Stimulated activated memory B cell treated with anti-CD40 and anti-IgM and Interleukin-4, amounts not matched to agents 10 μg/mL and 1 μg/mL and 100 μg/mL, for 72 hours (primary cell): ENCODE results near the gene EEF1A2.
"Not testable (repeated sequence)": the region's sequence is repeated elsewhere in the genome, so short reads cannot be mapped to it uniquely, and the experiment has no call there.

Experiments used
- ATAC-seq: fragments of 150-1000 bp; cut with Tn5 transposase; 2 replicates; pipeline ENCODE4 v1.10.0; 2021
- H3K27ac Mint-ChIP-seq: one replicate; pipeline ENCODE4 v1.8.0; 2022; ENCODE audit warnings: mild to moderate bottlenecking, mixed read lengths
- H3K27me3 Mint-ChIP-seq: one replicate; pipeline ENCODE4 v1.8.0; 2022; ENCODE audit warnings: mixed read lengths
- H3K36me3 Mint-ChIP-seq: one replicate; pipeline ENCODE4 v1.8.0; 2022; ENCODE audit warnings: mixed read lengths
- H3K4me1 Mint-ChIP-seq: one replicate; pipeline ENCODE4 v1.8.0; 2022; ENCODE audit warnings: mixed read lengths
- H3K4me3 Mint-ChIP-seq: one replicate; pipeline ENCODE4 v1.8.0; 2022; ENCODE audit warnings: mild to moderate bottlenecking, moderate library complexity, mixed read lengths
- H3K9me3 Mint-ChIP-seq: one replicate; pipeline ENCODE4 v1.8.0; 2022; ENCODE audit warnings: mixed read lengths

The EEF1A2 gene

DNA sequence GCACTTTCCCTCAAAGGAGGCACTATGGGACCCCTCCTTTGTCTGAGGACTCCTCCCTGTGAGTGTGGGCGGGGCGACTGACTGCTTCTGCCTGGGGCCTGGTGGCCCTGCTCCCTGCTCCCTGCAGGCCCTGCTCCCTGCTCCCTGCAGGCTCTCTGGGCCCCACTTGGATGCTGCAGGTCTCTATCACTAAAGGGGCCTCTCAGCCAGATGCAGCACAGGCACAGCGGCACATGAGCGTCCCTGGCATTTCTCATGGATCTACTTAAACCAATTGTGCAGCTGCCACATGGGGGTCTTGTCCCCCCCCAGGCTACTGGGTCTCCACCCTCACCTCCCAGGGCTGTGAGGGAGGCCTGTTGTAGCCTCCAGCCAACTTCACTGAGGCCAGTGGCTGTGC is 7.8 kb downstream of the EEF1A2 start:
- peaks cover 58% of the 10 kb centered on the region for H3K27me3 Mint-ChIP-seq
- H3K4me1 Mint-ChIP-seq, result peaks cover under 1% of the 10 kb centered on the region
- no peak overlapping the region for H3K4me3 Mint-ChIP-seq
- H3K36me3 Mint-ChIP-seq, result no peaks in the 10 kb centered on the region
- H3K27ac Mint-ChIP-seq, result no peak overlapping the region
- no peak for ATAC-seq
- peaks cover 17% of the 10 kb centered on the region for H3K9me3 Mint-ChIP-seq

DNA sequence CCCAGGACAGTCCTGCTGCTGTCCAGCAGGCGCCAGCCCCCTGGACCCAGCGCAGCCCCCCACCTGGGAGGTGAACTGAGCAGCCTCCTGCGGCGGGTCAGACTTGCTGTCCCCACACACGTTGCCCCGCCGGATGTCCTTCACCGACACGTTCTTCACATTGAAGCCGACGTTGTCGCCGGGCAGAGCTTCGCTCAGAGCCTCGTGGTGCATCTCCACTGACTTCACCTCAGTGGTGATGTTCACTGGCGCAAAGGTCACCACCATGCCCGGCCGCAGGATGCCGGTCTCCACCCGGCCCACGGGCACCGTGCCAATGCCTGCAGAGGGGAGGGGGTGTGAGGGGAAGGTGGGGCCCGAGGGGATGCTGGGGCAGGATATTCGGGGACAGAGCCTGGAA is 8.5 kb downstream of the EEF1A2 start:
- Mint-ChIP-seq H3K27ac (no peak overlapping the region), H3K36me3 (no peaks in the 10 kb centered on the region), H3K4me1 (no peaks in the 10 kb centered on the region), H3K27me3 (peaks cover 60% of the 10 kb centered on the region), H3K9me3 (peaks cover 17% of the 10 kb centered on the region), H3K4me3 (no peak overlapping the region)
- ATAC-seq, result no peak

DNA sequence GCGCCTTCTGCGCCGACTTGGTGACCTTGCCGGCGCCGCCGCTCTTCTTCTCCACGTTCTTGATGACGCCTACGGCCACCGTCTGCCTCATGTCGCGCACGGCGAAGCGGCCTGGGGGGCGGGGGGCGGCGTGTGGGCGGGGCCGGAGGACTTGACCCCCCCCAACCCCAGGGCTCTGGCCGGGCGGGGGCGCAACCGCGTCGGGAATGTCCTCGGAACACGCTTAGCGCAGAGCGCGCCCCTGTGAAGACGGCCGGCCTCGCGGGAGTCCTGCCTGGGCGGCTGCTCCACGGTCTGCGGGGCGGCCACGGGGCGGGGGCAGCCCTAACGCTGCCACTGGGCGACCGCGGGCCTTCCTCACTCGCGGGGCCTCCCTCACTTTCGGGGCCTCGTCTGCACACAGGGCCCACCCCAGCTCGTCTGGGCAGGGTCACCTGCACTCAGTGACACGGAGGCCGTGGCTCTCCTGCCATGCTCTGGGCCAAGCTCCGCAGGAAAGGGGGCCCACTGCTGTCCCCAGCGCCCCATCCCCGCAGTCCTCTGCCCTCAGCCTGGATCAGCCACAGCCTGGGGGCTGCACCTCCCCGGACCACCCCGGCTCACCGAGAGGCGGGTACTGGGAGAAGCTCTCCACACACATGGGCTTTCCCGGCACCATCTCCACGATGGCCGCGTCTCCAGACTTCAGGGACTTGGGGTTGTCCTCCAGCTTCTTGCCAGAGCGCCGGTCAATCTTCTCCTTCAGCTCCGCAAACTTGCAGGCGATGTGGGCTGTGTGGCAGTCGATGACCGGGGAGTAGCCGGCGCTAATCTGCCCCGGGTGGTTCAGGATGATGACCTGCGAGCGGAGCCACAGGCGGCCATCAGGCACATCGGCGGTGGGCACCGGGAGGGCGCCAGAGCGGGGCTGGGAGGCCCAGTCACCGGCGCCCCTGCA is 10.3 kb downstream of the EEF1A2 start:
- H3K27me3 Mint-ChIP-seq, result peaks cover 78% of the 10 kb centered on the region
- ATAC-seq, result no peak
- no peaks in the 10 kb centered on the region for H3K4me1 Mint-ChIP-seq
- H3K36me3 Mint-ChIP-seq, result no peaks in the 10 kb centered on the region
- H3K27ac Mint-ChIP-seq, result no peak overlapping the region
- H3K9me3 Mint-ChIP-seq, result peaks cover 17% of the 10 kb centered on the region
- no peak overlapping the region for H3K4me3 Mint-ChIP-seq

DNA sequence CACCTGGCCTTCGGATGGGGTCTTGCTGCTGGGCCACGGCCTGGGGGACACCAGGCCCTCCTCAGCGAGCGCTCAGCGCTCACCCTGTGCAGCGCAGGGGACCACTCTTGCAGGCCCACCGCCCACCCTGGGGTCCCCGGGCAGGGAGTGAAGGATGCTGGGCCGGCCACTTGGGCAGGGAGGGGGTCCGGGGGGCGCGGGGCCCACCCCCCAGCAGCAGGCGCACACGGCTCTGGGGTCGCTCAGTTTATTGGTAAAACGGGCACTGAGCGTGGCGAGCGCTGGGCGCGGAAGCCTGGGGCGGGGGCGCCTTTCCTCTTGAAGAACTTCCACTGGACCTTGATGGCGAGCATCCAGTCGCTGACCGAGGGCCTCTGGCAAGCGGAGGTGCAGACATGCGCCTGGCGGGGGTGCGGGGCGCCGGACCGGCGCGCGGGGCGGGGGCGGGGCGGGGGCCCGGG is 11.1 kb downstream of the EEF1A2 start:
- H3K9me3 Mint-ChIP-seq, result peaks cover 17% of the 10 kb centered on the region
- ATAC-seq, result no peak
- H3K27me3 Mint-ChIP-seq, result peaks cover 84% of the 10 kb centered on the region
- no peaks in the 10 kb centered on the region for H3K36me3 Mint-ChIP-seq
- no peak overlapping the region for H3K4me3 Mint-ChIP-seq
- no peaks in the 10 kb centered on the region for H3K4me1 Mint-ChIP-seq
- H3K27ac Mint-ChIP-seq, result no peak overlapping the region

DNA sequence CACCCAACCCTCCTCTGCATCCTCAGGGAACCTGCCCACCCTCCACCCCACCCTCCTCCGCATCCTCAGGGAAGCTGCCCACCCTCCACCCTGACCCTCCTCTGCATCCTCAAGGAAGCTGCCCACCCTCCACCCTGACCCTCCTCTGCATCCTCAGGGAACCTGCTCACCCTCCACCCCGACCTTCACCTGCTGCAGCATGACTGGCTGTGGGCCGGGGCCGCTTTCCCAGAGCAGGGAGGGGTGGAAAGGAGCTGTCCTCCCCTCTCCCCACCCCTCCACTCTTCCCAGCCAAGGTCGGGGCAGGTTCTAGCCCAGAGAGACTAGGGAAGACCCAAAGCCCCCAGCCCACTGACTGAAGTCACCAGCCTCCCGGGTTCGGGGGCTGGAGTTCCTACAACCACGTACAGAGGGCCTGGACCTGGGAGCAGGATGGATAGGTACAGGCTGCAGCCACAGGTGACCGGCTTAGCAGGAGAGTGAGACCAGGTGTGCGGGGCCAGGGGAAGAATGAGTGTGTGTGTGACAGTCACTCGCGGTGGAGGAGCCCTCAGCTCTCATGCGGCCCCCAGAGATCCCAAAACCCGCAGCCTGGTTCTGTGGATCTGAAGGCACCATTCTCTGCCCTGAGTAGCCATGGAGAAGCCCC is 11.6 kb downstream of the EEF1A2 start:
- H3K27me3 Mint-ChIP-seq, result peaks cover 84% of the 10 kb centered on the region
- no peak for ATAC-seq
- H3K36me3 Mint-ChIP-seq, result no peaks in the 10 kb centered on the region
- peaks cover 12% of the 10 kb centered on the region for H3K9me3 Mint-ChIP-seq
- H3K4me3 Mint-ChIP-seq, result no peak overlapping the region
- no peak overlapping the region for H3K27ac Mint-ChIP-seq
- H3K4me1 Mint-ChIP-seq, result no peaks in the 10 kb centered on the region

DNA sequence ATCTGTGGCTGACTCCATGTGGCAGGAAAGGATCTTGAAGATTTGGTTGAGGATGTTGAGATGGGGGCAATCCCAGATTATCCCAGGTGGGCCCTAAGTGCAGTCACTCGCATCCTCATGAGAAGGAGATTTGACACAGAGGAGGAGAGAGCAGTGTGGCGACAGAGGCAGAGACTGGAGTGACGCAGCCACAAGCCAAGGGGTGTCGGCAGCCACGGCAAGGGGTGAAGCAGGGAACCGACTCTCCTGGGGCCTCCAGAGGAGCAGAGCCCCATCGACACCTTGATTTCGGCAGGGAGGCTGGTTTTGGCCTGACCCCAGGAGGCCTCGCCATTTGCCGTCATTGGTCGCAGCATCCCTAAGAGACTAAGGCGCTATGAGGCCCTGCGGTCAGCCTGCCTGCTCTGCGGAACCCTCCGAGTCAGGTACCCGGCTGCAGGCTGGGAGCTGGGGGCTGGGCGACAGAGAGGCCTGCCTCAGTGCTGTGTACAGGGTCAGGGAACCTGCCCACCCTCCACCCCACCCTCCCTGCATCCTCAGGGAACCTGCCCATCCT is 12.5 kb downstream of the EEF1A2 start:
- Mint-ChIP-seq H3K36me3 (no peaks in the 10 kb centered on the region), H3K27ac (no peak overlapping the region), H3K4me1 (no peaks in the 10 kb centered on the region), H3K9me3 (peaks cover 3% of the 10 kb centered on the region), H3K27me3 (peaks cover 84% of the 10 kb centered on the region), H3K4me3 (no peak overlapping the region)
- no peak for ATAC-seq

DNA sequence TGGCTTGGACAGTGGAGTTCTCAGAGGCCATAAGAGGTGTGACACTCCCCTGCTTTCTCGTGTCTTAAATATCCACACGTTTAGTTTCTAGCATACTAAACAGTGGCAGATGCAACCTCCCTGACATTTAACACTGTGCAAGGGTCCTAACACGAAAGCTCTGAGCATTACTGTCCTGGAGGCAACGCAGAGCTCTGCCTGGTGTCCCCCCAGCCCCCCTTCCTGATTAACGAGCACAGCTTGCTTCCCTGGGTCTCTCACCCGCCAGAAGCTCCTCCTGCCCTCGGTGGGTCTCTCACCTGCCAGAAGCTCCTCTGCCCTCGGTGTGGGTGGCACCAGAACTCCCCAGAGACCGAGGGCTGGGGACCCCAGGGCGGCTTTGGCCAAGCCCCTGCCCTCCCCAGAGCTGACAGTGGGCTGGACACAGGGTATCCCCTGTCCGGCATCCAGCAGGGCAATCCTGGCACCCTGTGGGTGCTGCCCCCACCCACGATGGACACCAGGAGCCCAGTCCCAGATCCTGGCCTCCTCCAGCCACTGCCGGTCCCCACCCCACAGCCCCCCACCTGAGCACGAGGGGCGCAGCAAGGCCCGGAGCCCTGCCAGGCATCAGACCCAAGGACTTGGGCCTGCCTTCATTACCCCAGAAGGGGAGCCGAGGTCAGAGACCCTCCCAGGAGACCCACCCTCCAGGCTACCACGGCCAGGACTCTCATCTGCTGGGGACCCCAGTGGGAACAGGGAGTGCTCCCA is 14.1 kb downstream of the EEF1A2 start:
- no peak for ATAC-seq
- H3K27me3 Mint-ChIP-seq, result peaks cover 82% of the 10 kb centered on the region
- no peak overlapping the region for H3K4me3 Mint-ChIP-seq
- H3K36me3 Mint-ChIP-seq, result no peaks in the 10 kb centered on the region
- no peaks in the 10 kb centered on the region for H3K4me1 Mint-ChIP-seq
- H3K27ac Mint-ChIP-seq, result no peak overlapping the region
- peaks cover 3% of the 10 kb centered on the region for H3K9me3 Mint-ChIP-seq

DNA sequence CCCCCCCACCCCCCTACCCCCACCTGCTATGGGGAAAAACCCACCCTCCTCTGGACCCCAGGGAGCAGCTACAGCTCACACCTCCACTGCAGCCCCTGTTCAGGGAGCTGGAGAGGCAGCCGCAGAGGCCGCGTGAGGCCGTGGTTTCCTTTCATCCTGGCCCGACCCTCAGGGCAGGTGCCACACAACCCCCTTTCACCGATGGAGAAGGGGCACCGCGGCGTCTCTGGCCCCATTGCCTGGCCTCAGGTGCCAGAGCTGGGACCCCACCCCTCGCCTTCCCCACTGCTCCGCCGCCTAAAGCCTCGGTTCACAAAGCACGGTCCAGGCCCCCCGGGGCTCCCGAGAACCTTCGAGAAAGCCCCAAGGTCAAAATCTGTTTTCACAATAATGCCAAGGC is 14.6 kb downstream of the EEF1A2 start:
- no peak overlapping the region for H3K4me3 Mint-ChIP-seq
- peaks cover 3% of the 10 kb centered on the region for H3K9me3 Mint-ChIP-seq
- no peaks in the 10 kb centered on the region for H3K4me1 Mint-ChIP-seq
- H3K27me3 Mint-ChIP-seq, result peaks cover 82% of the 10 kb centered on the region
- no peak overlapping the region for H3K27ac Mint-ChIP-seq
- no peaks in the 10 kb centered on the region for H3K36me3 Mint-ChIP-seq
- no peak for ATAC-seq

DNA sequence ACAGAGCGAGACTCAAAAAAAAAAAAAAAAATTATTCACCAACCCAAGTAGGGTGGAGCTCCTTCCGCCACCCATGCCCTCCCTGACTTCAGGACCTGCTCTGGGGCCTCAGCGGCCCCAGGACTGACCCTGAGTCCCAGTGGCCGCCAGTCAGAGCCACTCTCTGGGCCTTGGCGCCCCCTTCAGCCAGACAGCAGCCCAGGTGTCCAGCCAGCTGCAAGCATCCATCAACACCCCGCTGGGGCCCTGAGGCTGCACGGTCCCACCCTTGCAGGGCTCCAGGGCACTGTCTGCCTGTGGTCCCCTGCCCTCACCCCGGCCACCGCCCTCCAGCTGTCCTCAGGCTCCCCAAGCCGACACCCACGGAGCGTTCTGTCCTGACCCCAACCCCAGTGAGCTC is 15.0 kb downstream of the EEF1A2 start:
- H3K4me3 Mint-ChIP-seq, result no peak overlapping the region
- H3K9me3 Mint-ChIP-seq, result peaks cover 3% of the 10 kb centered on the region
- H3K27ac Mint-ChIP-seq, result no peak overlapping the region
- ATAC-seq, result peak; percentile 2
- no peaks in the 10 kb centered on the region for H3K4me1 Mint-ChIP-seq
- H3K27me3 Mint-ChIP-seq, result peaks cover 85% of the 10 kb centered on the region
- no peaks in the 10 kb centered on the region for H3K36me3 Mint-ChIP-seq

DNA sequence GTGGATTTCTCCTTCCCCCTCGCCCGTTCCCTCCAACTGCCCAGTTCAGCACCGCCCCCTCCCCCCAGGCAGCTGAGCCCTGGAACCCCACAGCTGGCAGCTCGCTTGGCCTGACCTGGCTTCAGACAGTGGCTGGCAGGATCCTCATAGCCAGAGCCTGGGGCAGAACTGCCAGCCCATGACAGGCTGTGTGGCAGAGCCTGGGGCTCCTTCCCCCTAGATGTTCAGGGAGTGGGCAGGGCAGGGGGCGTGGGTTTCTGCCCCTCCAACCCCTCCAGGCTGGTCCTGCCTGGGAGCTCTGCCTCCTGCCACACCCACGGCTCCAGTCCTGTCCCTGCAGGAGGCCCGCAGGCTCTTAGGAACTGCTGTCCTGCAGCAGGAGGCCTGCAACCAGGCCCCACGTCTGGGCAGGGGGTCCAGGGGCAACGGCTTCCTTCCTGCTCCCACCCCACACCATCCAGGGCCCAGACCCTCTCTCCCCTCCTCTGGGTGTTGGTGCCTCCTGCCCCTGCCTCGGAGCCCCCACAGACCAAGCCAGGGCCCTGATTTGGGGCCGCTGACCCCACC is 16.8 kb downstream of the EEF1A2 start:
- Mint-ChIP-seq H3K9me3 (peaks cover 3% of the 10 kb centered on the region), H3K36me3 (no peaks in the 10 kb centered on the region), H3K27me3 (peaks cover 95% of the 10 kb centered on the region), H3K27ac (no peak overlapping the region), H3K4me3 (no peak overlapping the region), H3K4me1 (no peaks in the 10 kb centered on the region)
- ATAC-seq, result no peak

DNA sequence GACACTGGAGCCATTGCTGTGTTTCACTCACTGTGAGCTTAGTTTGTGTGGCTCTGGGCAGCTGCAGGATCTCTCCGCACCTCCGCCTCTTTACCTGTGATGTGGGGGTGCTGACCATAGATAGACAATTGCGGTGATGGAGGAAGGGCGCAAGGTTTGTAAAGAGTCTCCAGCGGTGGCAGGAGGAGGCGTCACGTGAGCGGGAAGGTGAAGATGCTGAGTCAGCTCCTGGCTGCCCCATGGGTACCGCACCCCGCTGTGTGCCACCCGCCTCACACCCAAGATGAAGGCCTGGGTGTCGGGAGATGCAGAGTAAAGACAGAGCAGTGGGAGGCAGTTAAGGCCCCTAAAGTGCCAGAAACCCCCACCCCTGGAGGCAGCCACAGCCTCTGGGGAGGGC is 17.4 kb downstream of the EEF1A2 start:
- no peak for ATAC-seq
- H3K27me3 Mint-ChIP-seq, result peaks cover 97% of the 10 kb centered on the region
- H3K4me3 Mint-ChIP-seq, result no peak overlapping the region
- H3K9me3 Mint-ChIP-seq, result peaks cover 3% of the 10 kb centered on the region
- no peak overlapping the region for H3K27ac Mint-ChIP-seq
- no peaks in the 10 kb centered on the region for H3K36me3 Mint-ChIP-seq
- no peaks in the 10 kb centered on the region for H3K4me1 Mint-ChIP-seq

DNA sequence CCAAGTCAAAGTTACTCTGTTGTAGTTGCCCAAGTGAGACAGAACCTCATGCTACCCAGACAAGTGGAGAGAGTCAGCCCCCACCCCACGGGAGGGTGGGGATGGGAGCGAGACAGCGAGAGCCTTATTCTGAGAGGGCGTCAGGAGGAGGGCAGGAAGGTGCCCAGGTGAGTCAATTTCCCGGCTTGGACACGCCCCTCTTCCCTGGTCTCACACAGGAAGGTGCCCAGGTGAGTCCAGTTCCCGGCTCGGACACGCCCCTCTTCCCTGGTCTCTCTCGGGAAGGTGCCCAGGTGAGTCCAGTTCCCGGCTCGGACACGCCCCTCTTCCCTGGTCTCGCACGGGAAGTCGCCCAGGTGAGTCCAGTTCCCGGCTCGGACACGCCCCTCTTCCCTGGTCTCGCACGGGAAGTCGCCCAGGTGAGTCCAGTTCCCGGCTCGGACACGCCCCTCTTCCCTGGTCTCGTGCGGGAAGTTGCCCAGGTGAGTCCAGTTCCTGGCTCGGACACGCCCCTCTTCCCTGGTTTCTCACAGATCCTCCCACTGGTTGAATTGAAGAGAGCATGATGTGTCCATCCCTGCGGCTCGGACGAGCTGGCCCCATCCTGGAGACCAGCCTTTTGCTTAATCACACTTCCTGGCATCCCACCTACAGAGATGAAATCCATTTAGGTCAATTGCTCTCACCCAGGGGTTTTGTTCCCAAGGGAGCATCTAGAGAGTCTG is 19.0 kb downstream of the EEF1A2 start:
- H3K9me3 Mint-ChIP-seq, H3K4me1 Mint-ChIP-seq, H3K36me3 Mint-ChIP-seq, H3K4me3 Mint-ChIP-seq, ATAC-seq, H3K27ac Mint-ChIP-seq: not testable (repeated sequence)
- H3K27me3 Mint-ChIP-seq, result peaks cover 97% of the 10 kb centered on the region

DNA sequence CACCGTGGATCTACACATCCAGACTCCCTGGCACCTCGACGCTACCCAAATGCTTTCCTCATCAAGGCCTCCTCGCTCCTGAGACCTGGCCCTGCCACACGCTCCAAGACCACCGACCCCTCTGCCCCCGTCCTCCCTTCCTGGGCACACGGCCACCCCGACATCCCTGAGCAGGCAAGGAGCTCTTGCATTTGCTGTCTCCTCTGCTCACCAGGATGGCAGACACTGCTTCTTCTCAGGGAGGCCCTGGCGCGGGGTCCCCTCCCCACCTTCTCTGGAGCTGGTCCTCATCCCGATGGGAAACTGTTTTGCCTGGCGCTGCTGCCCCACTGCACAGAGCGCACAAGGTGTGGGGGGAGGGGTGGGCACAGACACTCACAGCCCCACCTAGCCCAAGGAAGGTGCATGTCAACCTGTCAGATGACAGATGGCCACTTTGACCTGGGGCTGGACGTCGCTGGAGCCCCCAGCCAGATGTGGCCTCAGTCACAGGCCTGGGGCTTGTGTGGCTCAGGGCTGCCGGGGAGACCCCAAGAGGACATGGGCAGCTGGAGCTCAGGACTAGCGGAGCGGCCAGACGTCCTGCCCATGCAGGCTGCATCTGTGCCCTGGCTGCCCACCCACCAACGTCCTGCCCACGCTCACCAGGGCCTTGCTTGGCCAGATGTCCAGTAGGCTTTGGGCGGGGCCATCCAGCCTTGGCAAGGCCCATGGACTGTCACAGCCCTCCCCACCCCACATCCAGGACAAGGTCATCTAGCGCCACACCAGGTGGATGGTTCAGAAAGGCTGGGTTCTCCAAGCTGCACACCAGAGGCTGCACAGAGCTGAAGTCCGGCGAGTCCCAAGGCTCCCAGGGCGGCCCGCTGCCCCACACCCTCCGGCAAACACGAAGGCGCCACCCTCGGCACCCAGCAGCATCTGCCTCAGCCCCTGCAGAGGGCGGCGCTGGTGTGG is 20.3 kb downstream of the EEF1A2 start:
- peaks cover 11% of the 10 kb centered on the region for H3K4me1 Mint-ChIP-seq

More for the DNA sequence above, 20.3 kb downstream of the EEF1A2 start:
- H3K27ac Mint-ChIP-seq, result no peak overlapping the region
- H3K4me3 Mint-ChIP-seq, result no peak overlapping the region
- peaks cover 97% of the 10 kb centered on the region for H3K27me3 Mint-ChIP-seq
- no peaks in the 10 kb centered on the region for H3K36me3 Mint-ChIP-seq
- H3K9me3 Mint-ChIP-seq, result no peaks in the 10 kb centered on the region
- no peak for ATAC-seq
